Natural killer cell (primary cell): Measurements from ENCODE around the gene DENND1A. TPM values are rescaled to one million over a fixed set of nuclear protein-coding genes. Genes with fewer than 3 reads are reported as not detected.

ENCODE experiments used
- ATAC-seq, 3 donors: fragments of 150-1000 bp in 2 of 3; fragments of 200-7000 bp in 1 of 3; cut with Tn5 transposase; 1 replicate in 1 of 3; 2 replicates in 2 of 3; pipeline ENCODE4 v1.10.0; 2021; ENCODE audit warnings: mild to moderate bottlenecking in 2 of 3, moderate library complexity in 2 of 3
- DNase-seq, 2 donors: peaks; one replicate each; pipeline versions ENCODE4 v3.0.0 to v3.0.0-alpha.2; 2013 to 2021; ENCODE audit warnings: mixed read lengths in 1 of 2
- H3K27ac ChIP-seq: one replicate; pipeline ENCODE4 v1.5.1; 2013; ENCODE audit warnings: mild to moderate bottlenecking, low read length
- H3K27me3 ChIP-seq: one replicate; pipeline ENCODE4 v1.6.1; 2013; ENCODE audit warnings: low read length; ENCODE audit not compliant: control insufficient read depth, insufficient read depth
- H3K36me3 ChIP-seq: one replicate; pipeline ENCODE4 v1.6.1; 2013; ENCODE audit warnings: low read length; ENCODE audit not compliant: control insufficient read depth, insufficient read depth
- H3K4me1 ChIP-seq: one replicate; pipeline ENCODE4 v1.6.1; 2013; ENCODE audit warnings: low read length; ENCODE audit not compliant: control insufficient read depth, insufficient read depth
- H3K4me3 ChIP-seq: one replicate; pipeline ENCODE4 v1.5.1; 2013; ENCODE audit warnings: low read length
- H3K9me3 ChIP-seq: one replicate; pipeline ENCODE4 v1.6.1; 2013; ENCODE audit warnings: low read length; ENCODE audit not compliant: control insufficient read depth, insufficient read depth
- H3K27ac Mint-ChIP-seq, 2 donors: one replicate each; pipeline ENCODE4 v1.8.0; 2022; ENCODE audit warnings: mild to moderate bottlenecking in 2 of 2, mixed read lengths in 2 of 2, moderate library complexity in 1 of 2
- H3K27me3 Mint-ChIP-seq, 2 donors: one replicate each; pipeline ENCODE4 v1.8.0; 2022; ENCODE audit warnings: low read depth in 2 of 2, mixed read lengths in 2 of 2
- H3K36me3 Mint-ChIP-seq: one replicate; pipeline ENCODE4 v1.8.0; 2022; ENCODE audit warnings: mixed read lengths
- H3K4me1 Mint-ChIP-seq, 2 donors: one replicate each; pipeline ENCODE4 v1.8.0; 2022; ENCODE audit warnings: mixed read lengths in 2 of 2
- H3K4me3 Mint-ChIP-seq: one replicate; pipeline ENCODE4 v1.8.0; 2022; ENCODE audit warnings: mild to moderate bottlenecking, moderate library complexity, mixed read lengths
- H3K9me3 Mint-ChIP-seq, 2 donors: one replicate each; pipeline ENCODE4 v1.8.0; 2022; ENCODE audit warnings: mixed read lengths in 2 of 2
- CTCF ChIP-seq: fragments of 200-600 bp; IDR thresholded peaks from one replicate; pipeline ENCODE4 v1.8.0; 2022; ENCODE audit warnings: antibody characterized with exemption
- WGBS: methylation state at CpG from one replicate; pipeline ENCODE4 v1.1.7; 2013; ENCODE audit warnings: missing lambda C conversion rate; ENCODE audit not compliant: insufficient coverage; 5-methylcytosine and 5-hydroxymethylcytosine counted together
- intact Hi-C: fragments of 100-400 bp; cut with micrococcal nuclease; formaldehyde crosslinking; loops from one replicate; pipeline ENCODE4 v1.14.2; 2022
- total RNA-seq, 4 donors: library from RNA; stranded (reverse); fragments of 120-200 nt in 1 of 4; gene quantifications; one replicate each; pipeline versions ENCODE4 v1.2.3 to v1.2.4, GENCODE V29; 2013 to 2022

DENND1A gene
- total RNA-seq, 3 donors from 2014 or later (not counting 1 experiment from before 2014, with no cell fraction given) = 27.8 to 37.6 (median 30.9) TPM

GRCh38 chr9:123445116-123445515 lies 484.8 kb downstream of the DENND1A start:
- ATAC-seq (no peak), DNase-seq (no peak)
- Histone ChIP-seq H3K9me3 (no peaks in the 10 kb centered on the region), H3K4me3 (no peak overlapping the region), H3K36me3 (peaks cover 4% of the 10 kb centered on the region), H3K27ac (no peak overlapping the region), H3K27me3 (no peaks in the 10 kb centered on the region), H3K4me1 (no peaks in the 10 kb centered on the region)
- no peak for TF ChIP-seq CTCF
- intact Hi-C loops = no loop called here
- no peak overlapping the region for H3K27ac Mint-ChIP-seq
- 97% methylated on average over 7 of the region's 7 CpGs for WGBS
- H3K27me3 Mint-ChIP-seq = no peaks in the 10 kb centered on the region
- H3K4me3 Mint-ChIP-seq = no peak overlapping the region
- no peaks in the 10 kb centered on the region for H3K4me1 Mint-ChIP-seq
- no peaks in the 10 kb centered on the region for H3K9me3 Mint-ChIP-seq
- no peaks in the 10 kb centered on the region for H3K36me3 Mint-ChIP-seq

- intact Hi-C loops = no loop called here
- Histone ChIP-seq H3K27me3 (no peaks in the 10 kb centered on the region), H3K4me1 (no peaks in the 10 kb centered on the region), H3K4me3 (no peak overlapping the region), H3K27ac (no peak overlapping the region), H3K36me3 (peaks cover 17% of the 10 kb centered on the region), H3K9me3 (no peaks in the 10 kb centered on the region)
- DNase-seq (no peak), ATAC-seq (no peak)
- Mint-ChIP-seq H3K4me1 (no peaks in the 10 kb centered on the region), H3K27me3 (no peaks in the 10 kb centered on the region), H3K36me3 (no peaks in the 10 kb centered on the region), H3K27ac (no peak overlapping the region), H3K9me3 (no peaks in the 10 kb centered on the region), H3K4me3 (no peak overlapping the region)
- no peak for TF ChIP-seq CTCF
Measured at GRCh38 chr9:123441769-123442168, 488.2 kb downstream of the DENND1A start.

- H3K4me1 ChIP-seq = no peaks in the 10 kb centered on the region
- no peak for DNase-seq
- no peaks in the 10 kb centered on the region for H3K9me3 ChIP-seq
- H3K9me3 Mint-ChIP-seq = no peaks in the 10 kb centered on the region
- intact Hi-C loops = no loop called here
- H3K27ac ChIP-seq = no peak overlapping the region
- H3K4me3 Mint-ChIP-seq = no peak overlapping the region
- no peaks in the 10 kb centered on the region for H3K27me3 Mint-ChIP-seq
- 96% methylated on average over 6 of the region's 11 CpGs for WGBS
- TF ChIP-seq CTCF = no peak
- no peaks in the 10 kb centered on the region for H3K27me3 ChIP-seq
- H3K36me3 ChIP-seq = peaks cover 17% of the 10 kb centered on the region
- H3K4me3 ChIP-seq = no peak overlapping the region
- H3K36me3 Mint-ChIP-seq = no peaks in the 10 kb centered on the region
- ATAC-seq = no peak
- no peak overlapping the region for H3K27ac Mint-ChIP-seq
- H3K4me1 Mint-ChIP-seq = no peaks in the 10 kb centered on the region
Measured at GRCh38 chr9:123440256-123440655, 489.7 kb downstream of the DENND1A start.

GRCh38 chr9:123438821-123439220 lies 491.1 kb downstream of the DENND1A start:
- no peak overlapping the region for H3K27ac ChIP-seq
- no peaks in the 10 kb centered on the region for H3K9me3 ChIP-seq
- intact Hi-C loops = no loop called here
- H3K27me3 ChIP-seq = no peaks in the 10 kb centered on the region
- H3K36me3 Mint-ChIP-seq = no peaks in the 10 kb centered on the region
- H3K4me1 ChIP-seq = no peaks in the 10 kb centered on the region
- no peak overlapping the region for H3K27ac Mint-ChIP-seq
- ATAC-seq = no peak
- H3K9me3 Mint-ChIP-seq = no peaks in the 10 kb centered on the region
- H3K4me3 Mint-ChIP-seq = no peak overlapping the region
- H3K4me1 Mint-ChIP-seq = no peaks in the 10 kb centered on the region
- no peaks in the 10 kb centered on the region for H3K27me3 Mint-ChIP-seq
- H3K4me3 ChIP-seq = no peak overlapping the region
- DNase-seq = no peak
- peaks cover 17% of the 10 kb centered on the region for H3K36me3 ChIP-seq
- TF ChIP-seq CTCF = no peak
- 99% methylated on average over 3 of the region's 4 CpGs for WGBS
